CD4-positive, alpha-beta memory T cell (primary cell): ENCODE data around the gene RALA. TPM values are rescaled to one million over a fixed set of nuclear protein-coding genes. Genes with fewer than 3 reads are reported as not detected.
"Not testable (repeated sequence)": the region's sequence is repeated elsewhere in the genome, so short reads cannot be mapped to it uniquely, and the experiment has no call there.

ENCODE experiments used
- CTCF ChIA-PET: fragments of 350-600 bp; sonication (Branson Sonifier 250); formaldehyde crosslinking; loops from one replicate; lab custom pipeline; 2021; ENCODE audit warnings: inconsistent platforms; ENCODE audit not compliant: partially characterized antibody; lab: Charles Lee
- POLR2A ChIA-PET: fragments of 350-600 bp; sonication (Branson Sonifier 250); formaldehyde crosslinking; loops from one replicate; lab custom pipeline; 2021; ENCODE audit not compliant: partially characterized antibody; lab: Charles Lee
- DNase-seq, 5 donors: peaks; one replicate each; pipeline versions ENCODE4 v3.0.0 to v3.0.0-alpha.2; 2020 to 2022; ENCODE audit warnings: mixed read lengths in 1 of 5
- H3K27ac ChIP-seq: one replicate; pipeline ENCODE4 v1.7.0; 2013; ENCODE audit warnings: low read depth, low read length
- H3K27me3 ChIP-seq: 2 replicates; pipeline ENCODE4 v1.7.0; 2013; ENCODE audit warnings: mild to moderate bottlenecking, low read length, moderate library complexity; ENCODE audit not compliant: insufficient read depth
- H3K36me3 ChIP-seq: 2 replicates; pipeline ENCODE4 v1.7.0; 2013; ENCODE audit warnings: mild to moderate bottlenecking, low read length, moderate library complexity; ENCODE audit not compliant: insufficient read depth
- H3K4me1 ChIP-seq: 2 replicates; pipeline ENCODE4 v1.7.0; 2013; ENCODE audit warnings: mild to moderate bottlenecking, low read length, moderate library complexity; ENCODE audit not compliant: insufficient read depth
- H3K4me3 ChIP-seq, 2 donors: one replicate each; pipeline ENCODE4 v1.7.0; 2013; ENCODE audit warnings: low read length in 2 of 2, mild to moderate bottlenecking in 1 of 2
- H3K9me3 ChIP-seq, 2 donors: one replicate each; pipeline ENCODE4 v1.7.0; 2013; ENCODE audit warnings: low read length in 2 of 2, control low read depth in 1 of 2; ENCODE audit not compliant: control insufficient read depth in 1 of 2
- H3K27ac Mint-ChIP-seq, 7 donors: one replicate each; pipeline ENCODE4 v1.8.0; 2020 to 2021; ENCODE audit warnings: mixed read lengths in 7 of 7, mild to moderate bottlenecking in 6 of 7, inconsistent platforms in 3 of 7, moderate library complexity in 3 of 7
- H3K27me3 Mint-ChIP-seq, 2 donors: one replicate each; pipeline ENCODE4 v1.8.0; 2020 to 2021; ENCODE audit warnings: mixed read lengths in 2 of 2
- H3K36me3 Mint-ChIP-seq, 2 donors: one replicate each; pipeline ENCODE4 v1.8.0; 2020 to 2021; ENCODE audit warnings: mixed read lengths in 2 of 2, inconsistent platforms in 1 of 2, mild to moderate bottlenecking in 1 of 2
- H3K4me1 Mint-ChIP-seq, 4 donors: one replicate each; pipeline ENCODE4 v1.8.0; 2020 to 2021; ENCODE audit warnings: mixed read lengths in 4 of 4, mild to moderate bottlenecking in 1 of 4
- H3K4me3 Mint-ChIP-seq, 8 donors: one replicate each; pipeline ENCODE4 v1.8.0; 2020 to 2021; ENCODE audit warnings: mixed read lengths in 8 of 8, mild to moderate bottlenecking in 7 of 8, moderate library complexity in 6 of 8, inconsistent platforms in 3 of 8
- H3K9me3 Mint-ChIP-seq, 8 donors: one replicate each; pipeline ENCODE4 v1.8.0; 2020 to 2021; ENCODE audit warnings: mixed read lengths in 8 of 8, mild to moderate bottlenecking in 5 of 8, inconsistent platforms in 3 of 8, moderate library complexity in 1 of 8
- intact Hi-C: fragments of 100-400 bp; cut with micrococcal nuclease; formaldehyde crosslinking; loops from one replicate; pipeline ENCODE4 v1.15.1; 2023
- polyA plus RNA-seq, 2 donors: library from polyadenylated mRNA; unstranded; fragments of 300-500 nt; fragmentation: Illumina TruSeq; gene quantifications; one replicate each; pipeline ENCODE4 v1.2.3, GENCODE V29; 2021
- total RNA-seq, 2 experiments: library from RNA; stranded (reverse); gene quantifications; one replicate each; pipeline ENCODE4 v1.2.3, GENCODE V29; 2021

Gene RALA
- total and polyA plus RNA-seq, 4 experiments from 2014 or later = 31.6 to 50.5 (median 47.0) TPM

GRCh38 chr7:39664057-39664456 is 40.7 kb downstream of the RALA start:
- ChIA-PET CTCF (interaction anchor here (1.3 kb wide), 1 partner anchor 84 kb away, joined by 4 read pairs; no protein-coding TSS in a partner anchor), POLR2A (no interaction called here)
- Mint-ChIP-seq H3K4me1 (peaks cover 23 to 46% (median 24%) of the 10 kb centered on the region in 4 donors), H3K4me3 (no peak overlapping the region), H3K36me3 (peaks cover 31 to 56% of the 10 kb centered on the region in 2 donors), H3K9me3 (peaks cover 0 to 17% (median 2%) of the 10 kb centered on the region in 8 donors), H3K27ac (peak overlapping the region in 1 of 7 donors; percentile 15), H3K27me3 (no peaks in the 10 kb centered on the region)
- no peaks in the 10 kb centered on the region for H3K4me1 ChIP-seq
- H3K27me3 ChIP-seq = no peaks in the 10 kb centered on the region
- intact Hi-C loops = no loop called here
- no peak overlapping the region for H3K4me3 ChIP-seq
- no peak overlapping the region for H3K27ac ChIP-seq
- H3K9me3 ChIP-seq = no peaks in the 10 kb centered on the region
- DNase-seq = no peak
- H3K36me3 ChIP-seq = no peaks in the 10 kb centered on the region

- Mint-ChIP-seq H3K4me1 (peaks cover 24 to 49% (median 27%) of the 10 kb centered on the region in 4 donors), H3K9me3 (peaks cover 0 to 17% (median 2%) of the 10 kb centered on the region in 8 donors), H3K4me3 (no peak overlapping the region), H3K27ac (peak overlapping the region in 2 of 7 donors; percentile 15 to 53), H3K36me3 (peaks cover 33 to 53% of the 10 kb centered on the region in 2 donors), H3K27me3 (no peaks in the 10 kb centered on the region)
- CTCF ChIA-PET = no interaction called here
- H3K4me3 ChIP-seq = no peak overlapping the region
- intact Hi-C loops = no loop called here
- no peak overlapping the region for H3K27ac ChIP-seq
- H3K4me1 ChIP-seq = no peaks in the 10 kb centered on the region
- DNase-seq = no peak
- POLR2A ChIA-PET = no interaction called here
- H3K36me3 ChIP-seq = no peaks in the 10 kb centered on the region
- no peaks in the 10 kb centered on the region for H3K9me3 ChIP-seq
- no peaks in the 10 kb centered on the region for H3K27me3 ChIP-seq
Observed at GRCh38 chr7:39664585-39664984, 41.2 kb downstream of the RALA start.

- Mint-ChIP-seq H3K27ac (peak overlapping the region in 1 of 7 donors; percentile 10), H3K36me3 (peaks cover 23 to 42% of the 10 kb centered on the region in 2 donors), H3K4me3 (no peak overlapping the region), H3K27me3 (no peaks in the 10 kb centered on the region), H3K4me1 (peaks cover 24 to 47% (median 28%) of the 10 kb centered on the region in 4 donors), H3K9me3 (peaks cover 0 to 7% (median 0%) of the 10 kb centered on the region in 8 donors)
- Histone ChIP-seq H3K27ac (no peak overlapping the region), H3K9me3 (no peaks in the 10 kb centered on the region), H3K4me3 (no peak overlapping the region), H3K4me1 (no peaks in the 10 kb centered on the region), H3K27me3 (no peaks in the 10 kb centered on the region), H3K36me3 (no peaks in the 10 kb centered on the region)
- intact Hi-C loops = loop anchor here (5.0 kb wide), 1 partner anchor 34 kb away; no protein-coding TSS in a partner anchor
- CTCF ChIA-PET = interaction anchor here (0.7 to 2.1 kb wide), 3 partner anchors 77 to 387 kb away, joined by 3 to 6 read pairs (median 4); no protein-coding TSS in a partner anchor
- no peak for DNase-seq
- POLR2A ChIA-PET = interaction anchor here (0.9 kb wide), 1 partner anchor 32 kb away, joined by 3 read pairs; no protein-coding TSS in a partner anchor
Observed at GRCh38 chr7:39666562-39666961, 43.2 kb downstream of the RALA start.

- intact Hi-C loops = loop anchor here (5.0 kb wide), 1 partner anchor 35 kb away; no protein-coding TSS in a partner anchor
- Histone ChIP-seq H3K4me1 (no peaks in the 10 kb centered on the region), H3K27me3 (no peaks in the 10 kb centered on the region), H3K36me3 (no peaks in the 10 kb centered on the region), H3K9me3 (no peaks in the 10 kb centered on the region), H3K27ac (no peak overlapping the region), H3K4me3 (no peak overlapping the region)
- Mint-ChIP-seq H3K9me3 (peaks cover 0 to 7% (median 0%) of the 10 kb centered on the region in 8 donors), H3K4me3 (no peak overlapping the region), H3K36me3 (peaks cover 16 to 35% of the 10 kb centered on the region in 2 donors), H3K27ac (peak overlapping the region in 4 of 7 donors; percentile 14 to 65 (median 30)), H3K4me1 (peaks cover 23 to 43% (median 27%) of the 10 kb centered on the region in 4 donors), H3K27me3 (no peaks in the 10 kb centered on the region)
- ChIA-PET POLR2A (no interaction called here), CTCF (no interaction called here)
- no peak for DNase-seq
Observed at GRCh38 chr7:39667341-39667923, 44.1 kb downstream of the RALA start.

- POLR2A ChIA-PET, H3K27ac ChIP-seq, H3K9me3 ChIP-seq, H3K9me3 Mint-ChIP-seq, H3K4me1 ChIP-seq, CTCF ChIA-PET, H3K4me3 ChIP-seq, H3K36me3 ChIP-seq, DNase-seq, H3K27me3 ChIP-seq, H3K27me3 Mint-ChIP-seq, H3K4me3 Mint-ChIP-seq: not testable (repeated sequence)
- H3K36me3 Mint-ChIP-seq = peaks cover 15 to 27% of the 10 kb centered on the region in 2 donors
- intact Hi-C loops = loop anchor here (5.0 kb wide), 1 partner anchor 36 kb away; no protein-coding TSS in a partner anchor
- H3K27ac Mint-ChIP-seq = peak overlapping the region in 1 of 7 donors; percentile 2
- H3K4me1 Mint-ChIP-seq = peaks cover 20 to 41% (median 30%) of the 10 kb centered on the region in 4 donors
Observed at GRCh38 chr7:39668280-39668679, 44.9 kb downstream of the RALA start.

GRCh38 chr7:39670052-39670451 is 46.7 kb downstream of the RALA start:
- POLR2A ChIA-PET = no interaction called here
- H3K4me1 ChIP-seq = no peaks in the 10 kb centered on the region

GRCh38 chr7:39670934-39671333 is 47.6 kb downstream of the RALA start:
- Mint-ChIP-seq H3K4me3 (peak overlapping the region in 1 of 8 donors; percentile 14), H3K4me1 (peaks cover 18 to 31% (median 23%) of the 10 kb centered on the region in 4 donors)

More at GRCh38 chr7:39670052-39670451, 46.7 kb downstream of the RALA start:
- H3K36me3 ChIP-seq = no peaks in the 10 kb centered on the region
- peaks cover 9 to 13% of the 10 kb centered on the region in 2 donors for H3K36me3 Mint-ChIP-seq
- no peak overlapping the region for H3K4me3 Mint-ChIP-seq
- CTCF ChIA-PET = interaction anchor here (0.7 to 1.6 kb wide), 2 partner anchors 90 to 254 kb away, joined by 4 to 7 read pairs; no protein-coding TSS in a partner anchor
- H3K27ac Mint-ChIP-seq = no peak overlapping the region
- intact Hi-C loops = no loop called here
- no peaks in the 10 kb centered on the region for H3K27me3 ChIP-seq
- H3K27ac ChIP-seq = no peak overlapping the region
- H3K4me1 Mint-ChIP-seq = peaks cover 18 to 27% (median 22%) of the 10 kb centered on the region in 4 donors
- H3K4me3 ChIP-seq = no peak overlapping the region
- no peaks in the 10 kb centered on the region for H3K27me3 Mint-ChIP-seq
- DNase-seq = no peak
- H3K9me3 Mint-ChIP-seq = no peaks in the 10 kb centered on the region
- H3K9me3 ChIP-seq = no peaks in the 10 kb centered on the region

More at GRCh38 chr7:39670934-39671333, 47.6 kb downstream of the RALA start:
- no peaks in the 10 kb centered on the region for H3K4me1 ChIP-seq
- H3K4me3 ChIP-seq = no peak overlapping the region
- H3K9me3 ChIP-seq = no peaks in the 10 kb centered on the region
- POLR2A ChIA-PET = no interaction called here
- Mint-ChIP-seq H3K27me3 (no peaks in the 10 kb centered on the region), H3K27ac (peak overlapping the region in 3 of 7 donors; percentile 8 to 58 (median 41)), H3K9me3 (no peaks in the 10 kb centered on the region), H3K36me3 (peaks cover 13 to 18% of the 10 kb centered on the region in 2 donors)
- intact Hi-C loops = no loop called here
- no peaks in the 10 kb centered on the region for H3K36me3 ChIP-seq
- no peak for DNase-seq
- H3K27ac ChIP-seq = no peak overlapping the region
- H3K27me3 ChIP-seq = no peaks in the 10 kb centered on the region
- CTCF ChIA-PET = interaction anchor here (1.6 kb wide), 1 partner anchor 90 kb away, joined by 7 read pairs; no protein-coding TSS in a partner anchor
